Fibroblast of mammary gland (primary cell): ENCODE results near the gene BNIP3.

Source experiments
- DNase-seq: peaks from one replicate; pipeline ENCODE4 v3.0.0-alpha.2; 2010; ENCODE audit warnings: low read depth
- H3K4me3 ChIP-seq: 2 replicates; pipeline ENCODE4 v1.5.1; 2011; ENCODE audit warnings: low read depth, mild to moderate bottlenecking, low read length, moderate library complexity; ENCODE audit not compliant: control insufficient read depth
- TF ChIP-seq, protein P1 (sequence below): conservative IDR thresholded peaks from 2 replicates; pipeline ENCODE4 v1.5.1; 2011; ENCODE audit warnings: low read depth, low read length, inconsistent platforms; ENCODE audit not compliant: control insufficient read depth, insufficient read depth

BNIP3 gene

DNA sequence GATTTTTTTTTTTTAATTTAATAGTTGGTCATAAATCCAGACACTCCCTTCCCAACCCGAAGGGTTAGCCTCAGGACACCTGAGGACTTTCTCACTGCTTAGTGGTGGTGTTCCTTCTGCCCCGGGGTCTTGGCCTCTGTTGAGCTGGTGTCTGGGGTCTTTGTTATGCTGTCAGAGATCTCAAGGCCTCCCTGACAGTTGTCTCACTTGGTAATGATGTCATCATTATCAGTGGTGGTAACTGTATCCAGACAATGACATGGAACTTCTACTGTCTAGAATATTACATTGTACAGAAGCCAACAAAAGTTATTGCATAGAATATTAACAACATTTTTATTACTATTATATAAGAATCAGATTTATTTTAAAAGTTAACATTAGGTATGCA is 48.0 kb downstream of the BNIP3 start:
- no peak for DNase-seq
- H3K4me3 ChIP-seq, result no peak overlapping the region
- TF ChIP-seq, protein P1, sequence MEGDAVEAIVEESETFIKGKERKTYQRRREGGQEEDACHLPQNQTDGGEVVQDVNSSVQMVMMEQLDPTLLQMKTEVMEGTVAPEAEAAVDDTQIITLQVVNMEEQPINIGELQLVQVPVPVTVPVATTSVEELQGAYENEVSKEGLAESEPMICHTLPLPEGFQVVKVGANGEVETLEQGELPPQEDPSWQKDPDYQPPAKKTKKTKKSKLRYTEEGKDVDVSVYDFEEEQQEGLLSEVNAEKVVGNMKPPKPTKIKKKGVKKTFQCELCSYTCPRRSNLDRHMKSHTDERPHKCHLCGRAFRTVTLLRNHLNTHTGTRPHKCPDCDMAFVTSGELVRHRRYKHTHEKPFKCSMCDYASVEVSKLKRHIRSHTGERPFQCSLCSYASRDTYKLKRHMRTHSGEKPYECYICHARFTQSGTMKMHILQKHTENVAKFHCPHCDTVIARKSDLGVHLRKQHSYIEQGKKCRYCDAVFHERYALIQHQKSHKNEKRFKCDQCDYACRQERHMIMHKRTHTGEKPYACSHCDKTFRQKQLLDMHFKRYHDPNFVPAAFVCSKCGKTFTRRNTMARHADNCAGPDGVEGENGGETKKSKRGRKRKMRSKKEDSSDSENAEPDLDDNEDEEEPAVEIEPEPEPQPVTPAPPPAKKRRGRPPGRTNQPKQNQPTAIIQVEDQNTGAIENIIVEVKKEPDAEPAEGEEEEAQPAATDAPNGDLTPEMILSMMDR, result no peak

DNA sequence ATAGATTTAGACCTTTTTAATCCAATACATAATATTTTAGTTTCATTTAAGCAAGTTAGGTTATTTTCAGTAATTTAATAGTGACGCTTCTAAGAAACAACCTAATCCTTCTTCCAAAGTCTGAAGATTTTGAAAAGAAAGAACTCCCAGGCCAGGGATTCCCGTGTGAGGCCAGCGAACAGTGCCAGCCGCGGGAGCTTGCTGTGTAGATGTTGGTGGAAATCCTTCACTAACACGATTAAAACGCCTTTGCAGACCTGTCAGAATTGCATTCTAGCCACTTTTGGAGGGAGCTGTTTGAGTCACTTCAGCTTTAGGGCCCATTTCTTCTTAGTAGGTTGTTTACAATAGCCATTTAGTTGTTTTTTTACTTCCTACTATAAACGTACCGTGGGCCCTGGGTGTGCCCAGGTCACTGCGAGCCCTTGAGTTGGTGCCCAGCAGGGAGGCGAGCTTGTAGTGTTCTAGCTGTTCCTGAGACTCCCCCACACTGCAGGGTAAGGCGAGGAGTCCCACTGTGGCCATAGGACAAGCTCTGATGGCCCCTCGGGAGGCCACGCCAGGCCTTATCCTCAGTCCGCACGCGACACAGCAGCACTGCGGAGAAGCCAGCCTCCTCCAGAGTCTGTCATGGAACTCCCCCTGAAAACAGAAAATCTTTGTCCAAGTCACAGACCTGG is 48.6 kb downstream of the BNIP3 start:
- H3K4me3 ChIP-seq, result no peak overlapping the region
- TF ChIP-seq, protein P1, result no peak
- DNase-seq, result no peak

DNA sequence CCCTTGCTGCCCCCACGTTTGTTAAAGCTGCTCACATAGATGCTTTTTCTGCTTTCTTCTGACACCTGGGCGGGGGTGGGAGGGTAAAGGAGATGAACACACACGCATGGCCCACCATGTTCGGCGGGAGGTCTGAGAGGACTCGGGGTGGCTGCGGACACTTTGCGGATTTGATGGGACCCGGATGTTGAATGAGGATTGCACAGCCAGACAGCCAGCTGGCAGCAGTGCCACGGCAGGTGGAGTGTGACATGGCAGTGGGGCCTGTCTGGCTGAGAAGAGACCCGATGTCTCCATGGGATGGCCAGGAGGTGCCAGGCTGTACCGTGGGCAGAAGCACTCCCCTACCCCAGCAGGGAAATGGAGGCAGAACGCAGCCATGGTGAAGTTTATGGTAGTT is 49.7 kb downstream of the BNIP3 start:
- DNase-seq, result no peak
- TF ChIP-seq, protein P1, result no peak
- no peak overlapping the region for H3K4me3 ChIP-seq

DNA sequence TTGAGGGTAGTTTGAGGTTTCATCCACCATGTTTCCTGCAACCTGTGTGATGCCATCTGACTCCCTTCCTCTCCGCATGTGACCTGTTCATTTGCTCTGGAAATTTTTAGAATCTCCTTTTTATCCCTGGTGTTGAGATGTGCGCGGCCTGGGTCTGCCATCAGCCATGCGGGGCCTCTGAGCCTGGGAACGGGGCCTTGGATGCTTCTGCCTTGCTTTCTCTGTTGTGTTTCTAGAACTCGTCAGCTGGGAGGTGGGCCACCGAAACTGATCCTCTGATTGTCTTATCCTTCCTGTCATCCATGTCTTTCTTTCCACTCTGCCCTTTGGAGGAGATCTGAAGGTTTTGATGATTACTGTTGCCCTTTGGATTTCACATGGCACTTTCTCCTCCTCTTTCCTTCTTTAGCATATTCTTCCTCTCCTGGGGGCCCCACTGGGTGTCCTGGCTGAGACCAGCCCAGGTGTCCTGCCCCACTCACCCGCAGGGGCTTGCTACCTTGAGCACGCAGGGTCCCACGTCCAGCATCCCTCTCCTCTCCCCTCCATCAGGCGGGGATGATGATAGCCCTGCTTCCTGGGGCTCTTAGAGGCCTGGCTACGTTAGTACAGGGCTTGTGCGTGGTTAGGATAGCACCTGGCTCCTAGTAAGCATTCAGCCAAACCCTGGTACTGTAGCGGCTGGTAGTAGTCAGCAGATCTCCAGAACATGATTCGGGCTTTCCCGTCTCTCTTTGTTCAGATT is 51.0 kb downstream of the BNIP3 start:
- DNase-seq, result no peak
- TF ChIP-seq, protein P1, result no peak

DNA sequence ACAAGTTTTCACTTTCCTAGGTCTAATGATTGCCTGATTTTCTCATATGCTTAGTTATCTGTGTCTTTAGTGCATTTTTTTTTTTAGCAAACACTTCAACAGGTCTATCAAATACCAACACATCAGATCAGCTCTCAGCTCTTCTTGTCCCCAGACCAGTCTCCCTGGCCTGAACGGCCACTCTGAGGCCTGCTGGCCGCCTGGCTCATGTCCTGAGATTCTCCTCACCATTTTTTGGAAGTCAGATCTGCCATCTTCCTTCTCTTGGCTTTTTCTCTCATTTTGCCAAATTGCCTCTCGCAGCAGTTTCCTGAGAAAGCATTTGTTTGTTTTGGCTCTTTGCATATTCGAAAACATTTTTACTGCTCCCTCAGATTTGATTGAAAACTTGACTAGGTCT is 51.6 kb downstream of the BNIP3 start:
- no peak overlapping the region for H3K4me3 ChIP-seq
- DNase-seq, result no peak
- TF ChIP-seq, protein P1, result no peak

More for the DNA sequence above, 51.0 kb downstream of the BNIP3 start:
- no peak overlapping the region for H3K4me3 ChIP-seq

DNA sequence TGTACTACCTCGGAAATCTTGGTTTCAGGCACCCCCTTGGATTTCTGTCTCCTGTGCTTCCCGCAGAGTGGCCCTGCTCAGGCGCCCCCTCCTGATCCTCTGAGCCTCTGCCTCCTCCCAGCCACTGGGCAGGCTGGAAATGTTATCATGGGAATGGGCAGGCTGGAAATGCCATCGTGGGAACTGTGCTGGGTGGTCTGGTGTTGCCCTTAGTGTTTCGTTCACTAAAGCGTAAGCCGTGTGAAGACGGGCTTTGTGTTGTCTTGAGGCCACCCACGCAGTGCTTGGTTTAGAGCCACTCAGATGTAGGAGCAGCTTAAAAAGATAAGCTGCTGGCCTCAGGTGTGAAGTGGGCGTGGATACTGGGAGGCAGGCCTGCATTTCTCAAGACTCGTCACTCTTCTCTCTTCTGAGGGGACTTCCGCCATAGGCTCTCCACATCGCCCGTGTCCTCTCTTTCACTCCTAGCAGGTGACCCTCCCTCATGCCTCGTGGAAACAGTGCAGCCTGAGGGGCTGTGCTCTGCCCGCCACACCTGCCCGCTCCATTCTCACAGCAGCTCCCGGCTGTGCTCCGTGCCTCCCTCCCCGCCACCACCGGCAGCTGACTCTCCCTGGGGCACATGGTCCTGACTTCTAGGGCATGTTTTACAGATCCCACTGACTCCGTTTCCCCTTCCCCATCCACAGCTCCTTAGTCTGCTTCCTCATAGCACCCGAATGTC is 52.4 kb downstream of the BNIP3 start:
- DNase-seq, result no peak
- H3K4me3 ChIP-seq, result no peak overlapping the region
- TF ChIP-seq, protein P1, result no peak
